ENCODE data around the gene LRIG1.
A peak's percentile ranks its signal among the peaks of the same experiment; 100 is the strongest.

The LRIG1 gene

GRCh38 chr3:66380200-66380932 is 120.5 kb downstream of the LRIG1 start:
- DNase-seq: no peak

- no peak for DNase-seq
Observed at GRCh38 chr3:66379565-66379964, 121.3 kb downstream of the LRIG1 start.

GRCh38 chr3:66378256-66378655 is 122.6 kb downstream of the LRIG1 start:
- DNase-seq: peak in 1 of 2 experiments; percentile 13

GRCh38 chr3:66377800-66378199 is 123.0 kb downstream of the LRIG1 start:
- DNase-seq: no peak

- no peak for DNase-seq
Observed at GRCh38 chr3:66376568-66376967, 124.3 kb downstream of the LRIG1 start.

GRCh38 chr3:66372681-66373350 is 128.0 kb downstream of the LRIG1 start:
- peak in 1 of 2 experiments; percentile 6 for DNase-seq

GRCh38 chr3:66371432-66371831 is 129.4 kb downstream of the LRIG1 start:
- no peak for DNase-seq

- no peak for DNase-seq
Observed at GRCh38 chr3:66370179-66370578, 130.6 kb downstream of the LRIG1 start.

- peak in 1 of 2 experiments; percentile 6 for DNase-seq
Observed at GRCh38 chr3:66367979-66368378, 132.8 kb downstream of the LRIG1 start.

- no peak for DNase-seq
Observed at GRCh38 chr3:66366747-66367146, 134.1 kb downstream of the LRIG1 start.

- no peak for DNase-seq
Observed at GRCh38 chr3:66365080-66365479, 135.7 kb downstream of the LRIG1 start.

GRCh38 chr3:66363148-66363547 is 137.7 kb downstream of the LRIG1 start:
- no peak for DNase-seq

GRCh38 chr3:66362541-66362941 is 138.3 kb downstream of the LRIG1 start:
- no peak for DNase-seq

- no peak for DNase-seq
Observed at GRCh38 chr3:66361356-66361755, 139.5 kb downstream of the LRIG1 start.

- DNase-seq: no peak
Observed at GRCh38 chr3:66355997-66356396, 144.8 kb downstream of the LRIG1 start.

- no peak for DNase-seq
Observed at GRCh38 chr3:66355394-66355793, 145.4 kb downstream of the LRIG1 start.

- DNase-seq: no peak
Observed at GRCh38 chr3:66354001-66354400, 146.8 kb downstream of the LRIG1 start.

GRCh38 chr3:66353530-66353929 is 147.3 kb downstream of the LRIG1 start:
- DNase-seq: no peak

GRCh38 chr3:66353039-66353438 is 147.8 kb downstream of the LRIG1 start:
- no peak for DNase-seq

- DNase-seq: no peak
Observed at GRCh38 chr3:66350601-66351000, 150.2 kb downstream of the LRIG1 start.

GRCh38 chr3:66348704-66349103 is 152.1 kb downstream of the LRIG1 start:
- no peak for DNase-seq

GRCh38 chr3:66344848-66345578 is 155.8 kb downstream of the LRIG1 start:
- DNase-seq: no peak

- DNase-seq: no peak
Observed at GRCh38 chr3:66344391-66344811, 156.4 kb downstream of the LRIG1 start.

All from NCI-H524 (cell line).